GM12878 (cell line): Measurements from ENCODE around the gene DIS3L2. TPM values are rescaled to one million over a fixed set of nuclear protein-coding genes. Genes with fewer than 3 reads are reported as not detected.

Experiments
- ATAC-seq: fragments of 200-7000 bp; cut with Tn5 transposase; 3 replicates; pipeline ENCODE4 v1.9.1; 2020; ENCODE audit warnings: mild to moderate bottlenecking, moderate library complexity
- BruUV-seq: library from RNA; stranded (reverse); fragments of 400-500 nt; replicated peaks from 2 replicates; lab custom pipeline; 2021; lab: Mats Ljungman, UMichigan
- CTCF ChIA-PET: fragments of 300-600 bp; sonication (Branson Sonifier 250); formaldehyde crosslinking; extraction: SDS; loops from one replicate; lab custom pipeline; 2021; ENCODE audit warnings: inconsistent platforms; lab: Yijun Ruan, JAX
- POLR2A ChIA-PET: fragments of 350-600 bp; formaldehyde crosslinking; extraction: SDS; loops from one replicate; lab custom pipeline; 2021; ENCODE audit warnings: inconsistent platforms; lab: Charles Lee
- RAD21 ChIA-PET: fragments of 300-600 bp; sonication (Branson Sonifier 250); formaldehyde crosslinking; loops from one replicate; lab custom pipeline; 2023; ENCODE audit warnings: antibody characterized with exemption; ENCODE audit not compliant: unreplicated experiment; lab: Charles Lee
- SMC1A ChIA-PET: fragments of 300-600 bp; sonication (Branson Sonifier 250); formaldehyde crosslinking; loops from one replicate; lab custom pipeline; 2023; ENCODE audit not compliant: unreplicated experiment, uncharacterized antibody; lab: Charles Lee
- DNase-seq: peaks from one replicate; pipeline ENCODE4 v3.0.0-alpha.2; 2011; ENCODE audit warnings: low read depth, low spot score
- FAIRE-seq: peaks from 3 replicates; lab custom pipeline; 2011; peaks lifted over from hg19 to GRCh38; lab: Jason Lieb, UNC
- H2AFZ ChIP-seq: 2 replicates; pipeline ENCODE4 v1.6.0; 2011; ENCODE audit warnings: low read depth, low read length, control low read depth; ENCODE audit not compliant: control insufficient read depth
- H3K27ac ChIP-seq: 2 replicates; pipeline ENCODE4 v1.5.1; 2011; ENCODE audit warnings: control low read depth; ENCODE audit not compliant: control insufficient read depth, insufficient read depth
- H3K27me3 ChIP-seq, 2 experiments: replicated peaks in 1 of 2; 2 replicates each; pipeline versions ENCODE4 v1.6.0 to v1.6.1; 2011; ENCODE audit warnings: low read length in 1 of 2; ENCODE audit not compliant: control insufficient read depth in 2 of 2, insufficient read depth in 2 of 2
- H3K36me3 ChIP-seq, 2 experiments: 2 replicates each; pipeline ENCODE4 v1.5.1; 2011; ENCODE audit warnings: low read length in 1 of 2; ENCODE audit not compliant: control insufficient read depth in 2 of 2, insufficient read depth in 2 of 2
- H3K4me1 ChIP-seq: 2 replicates; pipeline ENCODE4 v1.6.1; 2011; ENCODE audit warnings: mild to moderate bottlenecking, low read length, moderate library complexity, mixed read lengths; ENCODE audit not compliant: control insufficient read depth, insufficient read depth
- H3K4me2 ChIP-seq: 2 replicates; pipeline ENCODE4 v1.6.0; 2011; ENCODE audit warnings: control low read depth; ENCODE audit not compliant: control insufficient read depth, insufficient read depth
- H3K4me3 ChIP-seq: fragments of 200-600 bp; sonication (generic); 2 replicates; pipeline ENCODE4 v1.5.1; 2016
- H3K79me2 ChIP-seq: 2 replicates; pipeline ENCODE4 v1.6.0; 2011; ENCODE audit warnings: low read length; ENCODE audit not compliant: control insufficient read depth, insufficient read depth
- H3K9ac ChIP-seq: 2 replicates; pipeline ENCODE4 v1.8.0; 2011; ENCODE audit warnings: low read length, control low read depth, mixed read lengths; ENCODE audit not compliant: control insufficient read depth, insufficient read depth
- H3K9me3 ChIP-seq: replicated peaks from 3 replicates; pipeline ENCODE4 v1.5.1; 2011; ENCODE audit warnings: mild to moderate bottlenecking, low read length; ENCODE audit not compliant: control insufficient read depth, insufficient read depth
- H4K20me1 ChIP-seq: 2 replicates; pipeline ENCODE4 v1.6.0; 2011; ENCODE audit not compliant: control insufficient read depth, insufficient read depth
- CBFB ChIP-seq: IDR thresholded peaks from 2 replicates; pipeline ENCODE4 v1.6.1; 2016; ENCODE audit warnings: antibody characterized with exemption, low read depth
- CREB1 ChIP-seq: IDR thresholded peaks from 2 replicates; pipeline ENCODE4 v1.6.1; 2012; ENCODE audit warnings: low read depth, mild to moderate bottlenecking, inconsistent platforms
- EED ChIP-seq: sonication (generic); IDR thresholded peaks from 2 replicates; pipeline ENCODE4 v1.6.1; 2016; ENCODE audit warnings: antibody characterized with exemption, low read depth
- ESRRA ChIP-seq: IDR thresholded peaks from 2 replicates; pipeline ENCODE4 v1.6.1; 2012; ENCODE audit warnings: mild to moderate bottlenecking, low read length, improper control_type of control experiment
- FOS ChIP-seq: IDR thresholded peaks from 3 replicates; pipeline ENCODE4 v1.6.1; 2011; ENCODE audit warnings: borderline replicate concordance; ENCODE audit not compliant: insufficient read length; ENCODE audit errors: extremely low read depth
- HDAC2 ChIP-seq: fragments of 200-600 bp; sonication (generic); IDR thresholded peaks from 2 replicates; pipeline ENCODE4 v1.6.1; 2017
- HDGF ChIP-seq: fragments of 450-650 bp; IDR thresholded peaks from 2 replicates; pipeline ENCODE4 v1.6.1; 2016; ENCODE audit warnings: antibody characterized with exemption
- LARP7 ChIP-seq: fragments of 450-650 bp; IDR thresholded peaks from 2 replicates; pipeline ENCODE4 v1.6.1; 2017; ENCODE audit warnings: mild to moderate bottlenecking
- MEF2A ChIP-seq: IDR thresholded peaks from 2 replicates; pipeline ENCODE4 v1.6.1; 2011; ENCODE audit warnings: low read depth, mild to moderate bottlenecking, low read length, moderate library complexity; ENCODE audit not compliant: insufficient read depth
- NFIC ChIP-seq: IDR thresholded peaks from 2 replicates; pipeline ENCODE4 v1.6.1; 2012; ENCODE audit warnings: low read depth, mild to moderate bottlenecking, inconsistent platforms, low read length, moderate library complexity
- NR2C1 ChIP-seq: fragments of 450-650 bp; IDR thresholded peaks from 2 replicates; pipeline ENCODE4 v1.6.1; 2017; ENCODE audit warnings: antibody characterized with exemption, mild to moderate bottlenecking, moderate library complexity
- NR2C2 ChIP-seq: IDR thresholded peaks from 2 replicates; pipeline ENCODE4 v1.6.1; 2011; ENCODE audit warnings: borderline replicate concordance, low read depth; ENCODE audit not compliant: control insufficient read depth, insufficient read length
- REST ChIP-seq: IDR thresholded peaks from 2 replicates; pipeline ENCODE4 v1.6.1; 2012; ENCODE audit warnings: mild to moderate bottlenecking, low read depth, low read length
- RUNX3 ChIP-seq: IDR thresholded peaks from 2 replicates; pipeline ENCODE4 v1.6.1; 2012; ENCODE audit warnings: low read length, inconsistent platforms
- TCF12 ChIP-seq: IDR thresholded peaks from 2 replicates; pipeline ENCODE4 v1.6.1; 2011; ENCODE audit warnings: low read depth, mild to moderate bottlenecking, low read length
- TCF3 ChIP-seq: IDR thresholded peaks from 2 replicates; pipeline ENCODE4 v1.6.1; 2012; ENCODE audit warnings: low read depth, mild to moderate bottlenecking, low read length, borderline replicate concordance; ENCODE audit not compliant: insufficient read depth
- USF1 ChIP-seq: IDR thresholded peaks from 2 replicates; pipeline ENCODE4 v1.6.1; 2011; ENCODE audit warnings: borderline replicate concordance, low read depth, mild to moderate bottlenecking, moderate library complexity, mixed read lengths, low read length; ENCODE audit not compliant: insufficient read depth; ENCODE audit errors: extremely low read length
- ZNF274 ChIP-seq: IDR thresholded peaks from one replicate; pipeline ENCODE4 v1.8.0; 2011; ENCODE audit not compliant: insufficient read length, insufficient read depth
- ZNF384 ChIP-seq: IDR thresholded peaks from 2 replicates; pipeline ENCODE4 v1.6.1; 2012; ENCODE audit warnings: low read depth, mild to moderate bottlenecking, low read length, improper control_type of control experiment, borderline replicate concordance
- WGBS: methylation state at CpG from one replicate; pipeline ENCODE4 v1.1.6; 2016; ENCODE audit warnings: low lambda C conversion rate; ENCODE audit not compliant: insufficient replicate concordance, insufficient coverage; ENCODE audit errors: missing lambda C conversion rate; 5-methylcytosine and 5-hydroxymethylcytosine counted together
- in situ Hi-C: fragments of 300-500 bp; cut with MboI; formaldehyde crosslinking; loops from 9 replicates; pipeline ENCODE4 v1.14.3; 2018; ENCODE audit warnings: mixed read lengths
- intact Hi-C: fragments of 100-400 bp; cut with micrococcal nuclease; formaldehyde crosslinking; loops from one replicate; pipeline ENCODE4 v1.14.2; 2022; ENCODE audit not compliant: unreplicated experiment
- polyA plus RNA-seq, 11 experiments: library from polyadenylated mRNA; depleted of rRNA in 4 of 11; unstranded in 6 of 11; stranded (reverse) in 5 of 11; fragments of >200 nt; fragmentation: Nextera tagmentation in 4 of 11; fragmentation: Illumina TruSeq in 1 of 11; extraction: Ambion mirVana in 4 of 11; extraction: Trizol in 1 of 11; gene quantifications; 1 replicate in 1 of 11; 2 replicates in 10 of 11; pipeline versions ENCODE4 v1.2.1 to v1.2.3, GENCODE V29; 2011 to 2016; ENCODE audit warnings: inconsistent platforms in 2 of 11, missing spikeins in 2 of 11, low read depth in 1 of 11
- total RNA-seq, 4 experiments: library from RNA; depleted of rRNA in 3 of 4; stranded (reverse); fragments of >200 nt in 3 of 4; fragmentation: Illumina TruSeq in 1 of 4; extraction: Trizol in 1 of 4; gene quantifications; 2 replicates each; pipeline versions ENCODE4 v1.2.1 to v1.2.3, GENCODE V29; 2013 to 2021

Gene DIS3L2
- total and polyA plus RNA-seq, 10 of the 15 experiments (the other 5 are each of a cell fraction or from before 2014, with no cell fraction given) = 3.5 to 27.1 (median 16.0) TPM

- intact Hi-C loops (no loop called here), in situ Hi-C loops (no loop called here)
- Histone ChIP-seq H3K27ac (no peak overlapping the region), H3K4me3 (no peak overlapping the region), H3K36me3 (peaks cover 2 to 3% of the 10 kb centered on the region in 2 experiments; a peak in 2 of 4 replicates), H4K20me1 (no peaks in the 10 kb centered on the region), H2AFZ (no peak overlapping the region), H3K9me3 (no peaks in the 10 kb centered on the region), H3K27me3 (no peaks in the 10 kb centered on the region), H3K79me2 (no peaks in the 10 kb centered on the region), H3K4me2 (peak overlapping the region; percentile 41), H3K9ac (no peak overlapping the region), H3K4me1 (peaks cover 9% of the 10 kb centered on the region; the same call in 1 of the 2 replicates)
- BruUV-seq = no TSS peak
- POLR2A ChIA-PET = no interaction called here
- 43% methylated on average over 3 of the region's 3 CpGs for WGBS
- CTCF ChIA-PET = no interaction called here
- DNase-seq = peak; percentile 19
- RAD21 ChIA-PET = no interaction called here
- TF ChIP-seq TCF3 (no peak), NR2C1 (no peak), CREB1 (0 out of 2 replicates have a peak, but pooled peaks have one; percentile 10), EED (no peak), HDAC2 (no peak), NR2C2 (no peak), NFIC (peak; percentile 38; the same call in 1 of the 2 replicates), ESRRA (no peak), HDGF (no peak), CBFB (no peak), USF1 (no peak), LARP7 (no peak), TCF12 (peak; percentile 71; the same call in 1 of the 2 replicates), RUNX3 (peak; percentile 80), ZNF384 (no peak), FOS (no peak), REST (no peak), MEF2A (0 out of 2 replicates have a peak, but pooled peaks have one; percentile 13), ZNF274 (no peak)
- SMC1A ChIA-PET = interaction anchor here (0.8 kb wide), 1 partner anchor 29 kb away, joined by 3 read pairs; no protein-coding TSS in a partner anchor
- no peak for FAIRE-seq
- ATAC-seq = peak; percentile 36; the same call in 1 of the 3 replicates
Observed at GRCh38 chr2:232013701-232014353, 52.3 kb downstream of the DIS3L2 start.
